Progenitor cell of endocrine pancreas (in vitro differentiated cells): ENCODE measurements around the gene LIG1. TPM values are rescaled to one million over a fixed set of nuclear protein-coding genes. Genes with fewer than 3 reads are reported as not detected.
A peak's percentile ranks its signal among the peaks of the same experiment; 100 is the strongest.

Experiments used
- DNase-seq: peaks from one replicate; pipeline ENCODE4 v3.0.0; 2021; ENCODE audit warnings: low spot score; ENCODE audit not compliant: unreplicated experiment
- H3K27ac Mint-ChIP-seq: 2 replicates; pipeline ENCODE4 v1.8.0; 2021; ENCODE audit warnings: mild to moderate bottlenecking, moderate library complexity, mixed read lengths
- H3K27me3 Mint-ChIP-seq: 2 replicates; pipeline ENCODE4 v1.8.0; 2021; ENCODE audit warnings: mixed read lengths
- H3K36me3 Mint-ChIP-seq: 2 replicates; pipeline ENCODE4 v1.8.0; 2022; ENCODE audit warnings: mixed read lengths; ENCODE audit not compliant: insufficient read depth
- H3K4me1 Mint-ChIP-seq: 2 replicates; pipeline ENCODE4 v1.8.0; 2021; ENCODE audit warnings: low read depth, mixed read lengths
- H3K4me3 Mint-ChIP-seq: 2 replicates; pipeline ENCODE4 v1.8.0; 2021; ENCODE audit warnings: low read depth, mild to moderate bottlenecking, moderate library complexity, mixed read lengths
- H3K9me3 Mint-ChIP-seq: 2 replicates; pipeline ENCODE4 v1.8.0; 2021; ENCODE audit warnings: low read depth, mixed read lengths
- total RNA-seq: library from RNA; stranded (reverse); gene quantifications from 2 replicates; pipeline ENCODE4 v1.2.1, GENCODE V29; 2021
- TF ChIP-seq, protein P1 (sequence below): fragments of 200-600 bp; sonication (generic); IDR thresholded peaks from one replicate; pipeline ENCODE4 v1.5.0; 2021; ENCODE audit warnings: antibody characterized with exemption, mild to moderate bottlenecking; ENCODE audit not compliant: unreplicated experiment

LIG1 gene
- total RNA-seq, 1 donor from 2014 or later = 90.4 TPM

DNA sequence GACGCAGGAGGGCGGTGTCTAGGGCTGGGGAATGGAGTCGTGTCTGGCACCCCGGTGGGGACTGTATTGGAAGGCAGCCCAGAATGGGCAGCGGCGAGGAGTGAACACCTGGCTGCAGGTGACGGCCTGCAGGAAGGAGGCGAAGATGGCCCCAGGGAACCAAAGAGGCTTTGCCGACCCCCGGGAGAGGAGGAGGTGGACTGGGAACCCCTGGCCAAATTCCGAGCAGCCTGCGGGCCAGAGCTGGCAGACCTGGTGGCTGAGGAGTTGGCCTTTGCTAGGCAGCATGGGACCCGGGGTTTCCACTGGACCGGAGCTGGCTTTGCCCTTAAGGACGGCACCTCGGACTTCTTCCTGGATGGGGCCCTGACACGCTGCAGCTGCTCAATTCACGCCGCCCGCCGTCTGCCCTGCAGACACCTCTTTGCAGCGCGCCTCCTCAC is 26.2 kb upstream of the LIG1 start:
- Mint-ChIP-seq H3K9me3 (no peaks in the 10 kb centered on the region), H3K4me1 (no peaks in the 10 kb centered on the region), H3K27ac (no peak overlapping the region), H3K36me3 (peaks cover 6% of the 10 kb centered on the region), H3K4me3 (no peak overlapping the region), H3K27me3 (no peaks in the 10 kb centered on the region)
- no peak for DNase-seq
- TF ChIP-seq, protein P1, sequence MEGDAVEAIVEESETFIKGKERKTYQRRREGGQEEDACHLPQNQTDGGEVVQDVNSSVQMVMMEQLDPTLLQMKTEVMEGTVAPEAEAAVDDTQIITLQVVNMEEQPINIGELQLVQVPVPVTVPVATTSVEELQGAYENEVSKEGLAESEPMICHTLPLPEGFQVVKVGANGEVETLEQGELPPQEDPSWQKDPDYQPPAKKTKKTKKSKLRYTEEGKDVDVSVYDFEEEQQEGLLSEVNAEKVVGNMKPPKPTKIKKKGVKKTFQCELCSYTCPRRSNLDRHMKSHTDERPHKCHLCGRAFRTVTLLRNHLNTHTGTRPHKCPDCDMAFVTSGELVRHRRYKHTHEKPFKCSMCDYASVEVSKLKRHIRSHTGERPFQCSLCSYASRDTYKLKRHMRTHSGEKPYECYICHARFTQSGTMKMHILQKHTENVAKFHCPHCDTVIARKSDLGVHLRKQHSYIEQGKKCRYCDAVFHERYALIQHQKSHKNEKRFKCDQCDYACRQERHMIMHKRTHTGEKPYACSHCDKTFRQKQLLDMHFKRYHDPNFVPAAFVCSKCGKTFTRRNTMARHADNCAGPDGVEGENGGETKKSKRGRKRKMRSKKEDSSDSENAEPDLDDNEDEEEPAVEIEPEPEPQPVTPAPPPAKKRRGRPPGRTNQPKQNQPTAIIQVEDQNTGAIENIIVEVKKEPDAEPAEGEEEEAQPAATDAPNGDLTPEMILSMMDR = no peak

DNA sequence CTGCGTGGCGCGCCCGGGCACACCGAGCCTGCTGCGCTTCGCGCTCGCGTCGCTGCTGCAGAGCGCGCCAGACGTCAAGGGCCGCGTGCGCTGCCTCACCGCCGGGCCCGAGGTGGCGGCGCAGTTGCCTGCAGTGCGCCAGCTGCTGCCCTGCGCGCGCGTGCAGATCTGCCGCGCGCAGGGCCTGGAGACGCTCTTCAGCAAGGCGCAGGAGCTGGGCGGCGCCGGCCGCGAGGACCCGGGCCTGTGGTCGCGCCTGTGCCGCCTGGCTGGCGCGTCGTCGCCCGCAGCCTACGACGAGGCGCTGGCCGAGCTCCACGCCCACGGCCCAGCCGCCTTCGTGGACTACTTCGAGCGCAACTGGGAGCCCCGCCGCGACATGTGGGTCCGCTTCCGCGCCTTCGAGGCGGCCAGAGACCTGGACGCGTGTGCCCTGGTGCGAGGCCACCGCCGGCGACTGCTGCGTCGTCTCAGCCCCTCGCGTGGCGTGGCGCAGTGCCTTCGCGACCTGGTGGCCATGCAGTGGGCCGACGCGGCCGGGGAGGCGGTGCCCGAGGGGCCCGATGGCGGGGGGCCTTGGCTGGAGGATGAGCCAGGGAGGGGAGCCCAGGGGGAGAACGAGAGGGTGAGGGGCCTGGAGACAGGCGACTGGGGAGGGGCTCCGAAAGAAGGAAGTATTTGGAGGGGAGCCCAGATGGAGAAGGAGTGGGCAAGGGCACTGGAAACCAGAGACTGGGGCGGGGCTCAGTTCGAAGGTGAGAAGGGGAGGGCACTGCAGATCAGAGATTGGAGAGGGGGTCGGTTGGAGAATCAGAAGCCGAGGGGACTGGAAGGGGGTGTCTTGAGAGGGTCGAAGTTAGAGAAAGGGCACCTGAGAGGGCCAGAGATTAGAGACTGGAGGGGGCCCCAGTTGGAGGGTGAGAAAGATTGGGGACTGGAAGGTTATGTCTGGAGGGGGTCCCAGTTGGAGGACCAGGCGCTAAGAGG is 25.0 kb upstream of the LIG1 start:
- Mint-ChIP-seq H3K27me3 (no peaks in the 10 kb centered on the region), H3K4me3 (no peak overlapping the region), H3K4me1 (no peaks in the 10 kb centered on the region), H3K27ac (no peak overlapping the region), H3K9me3 (no peaks in the 10 kb centered on the region), H3K36me3 (peaks cover 12% of the 10 kb centered on the region)
- no peak for DNase-seq
- TF ChIP-seq, protein P1 = no peak

DNA sequence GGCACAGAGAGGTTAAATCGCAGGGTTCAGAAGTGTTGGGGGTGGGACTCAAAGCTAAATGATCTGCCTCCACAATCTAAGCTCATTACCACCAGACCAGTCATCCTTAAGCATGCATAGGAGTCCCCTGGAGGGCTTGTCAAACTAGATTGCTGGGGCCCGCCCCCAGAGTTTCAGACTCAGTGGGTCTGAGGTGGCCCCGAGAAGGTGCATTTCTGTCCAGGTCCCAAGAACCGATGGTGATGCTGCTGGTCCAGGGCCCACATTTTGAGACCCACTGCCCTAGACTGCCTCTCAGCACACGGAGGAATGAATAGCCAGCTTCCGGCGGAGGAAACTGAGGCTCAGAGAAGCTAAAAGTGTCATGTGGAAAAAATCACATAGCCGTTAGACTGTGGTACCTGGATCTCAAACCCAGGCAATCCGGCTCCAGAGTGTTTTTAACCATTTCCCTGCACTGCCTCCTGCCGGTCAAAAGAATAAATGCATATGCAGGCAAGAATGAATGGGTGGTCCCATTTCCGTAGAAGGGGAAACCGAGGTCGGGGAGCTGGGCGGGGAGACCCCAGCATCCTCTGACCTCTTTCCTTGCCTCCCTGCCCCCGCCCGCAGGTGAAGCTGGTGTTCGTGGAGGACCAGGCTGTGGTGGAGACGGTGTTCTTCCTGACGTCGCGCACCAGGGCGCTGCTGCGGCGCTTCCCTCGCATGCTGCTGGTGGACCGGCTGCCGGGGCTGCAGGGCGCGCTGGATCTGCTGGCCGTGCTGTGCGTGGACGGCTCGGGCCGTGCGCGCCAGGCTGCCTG is 24.1 kb upstream of the LIG1 start:
- Mint-ChIP-seq H3K27ac (no peak overlapping the region), H3K4me1 (no peaks in the 10 kb centered on the region), H3K36me3 (peaks cover 15% of the 10 kb centered on the region), H3K27me3 (no peaks in the 10 kb centered on the region), H3K4me3 (no peak overlapping the region), H3K9me3 (no peaks in the 10 kb centered on the region)
- TF ChIP-seq, protein P1 = peak; percentile 56
- no peak for DNase-seq

DNA sequence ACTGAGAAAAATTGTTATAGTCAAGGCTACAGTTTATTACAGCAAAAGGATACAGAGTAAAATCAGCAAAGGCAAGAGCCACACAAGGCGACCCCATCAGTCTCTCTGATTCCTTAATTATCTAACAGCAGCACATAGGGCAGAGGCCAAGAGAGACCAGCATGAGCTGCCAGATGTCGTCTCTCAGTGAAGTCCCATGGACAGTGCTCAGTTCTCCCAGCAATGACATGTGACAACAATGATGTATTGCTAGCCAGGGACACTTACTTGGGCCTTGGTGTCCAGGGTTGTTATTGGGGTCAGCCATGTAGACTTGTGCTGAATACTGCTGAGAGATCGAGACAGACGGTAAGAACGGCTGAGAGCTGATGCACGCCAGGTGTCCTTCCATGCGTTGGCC is 22.6 kb upstream of the LIG1 start:
- Mint-ChIP-seq H3K27me3 (no peaks in the 10 kb centered on the region), H3K36me3 (peaks cover 23% of the 10 kb centered on the region), H3K4me1 (no peaks in the 10 kb centered on the region), H3K27ac (no peak overlapping the region), H3K9me3 (peaks cover 3% of the 10 kb centered on the region), H3K4me3 (no peak overlapping the region)
- TF ChIP-seq, protein P1 = no peak
- DNase-seq = no peak

DNA sequence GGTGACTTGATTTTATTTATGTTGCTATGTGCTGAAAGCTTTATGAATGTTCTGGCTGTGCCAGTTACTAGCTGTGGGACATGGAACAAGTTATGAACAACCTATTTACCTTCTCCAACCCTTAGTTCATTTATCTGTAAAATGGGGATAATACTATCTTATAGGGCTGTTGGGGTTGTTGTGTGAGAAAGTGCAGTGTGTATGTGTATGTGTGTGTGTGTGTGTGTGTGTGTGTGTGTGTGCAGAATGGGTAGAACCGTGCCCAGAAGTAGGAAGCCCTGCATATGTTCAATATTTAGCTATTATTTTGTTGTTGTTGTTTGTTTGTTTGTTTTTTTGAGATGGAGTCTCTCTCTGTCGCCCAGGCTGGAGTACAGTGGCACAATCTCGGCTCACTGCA is 20.7 kb upstream of the LIG1 start:
- no peaks in the 10 kb centered on the region for H3K27me3 Mint-ChIP-seq
- H3K27ac Mint-ChIP-seq = peak overlapping the region; percentile 64
- H3K4me3 Mint-ChIP-seq = no peak overlapping the region
- no peak for DNase-seq
- TF ChIP-seq, protein P1 = no peak
- H3K9me3 Mint-ChIP-seq = peaks cover 3% of the 10 kb centered on the region
- H3K36me3 Mint-ChIP-seq = peaks cover 24% of the 10 kb centered on the region
- no peaks in the 10 kb centered on the region for H3K4me1 Mint-ChIP-seq
